HG03469 (cell line): Measurements from ENCODE around the gene YWHAB.

Experiments
- ATAC-seq: cut with Tn5 transposase; IDR thresholded peaks from one replicate; pipeline ENCODE4 v1.9.1; 2021; ENCODE audit warnings: mild to moderate bottlenecking, moderate library complexity, moderate number of reproducible peaks; ENCODE audit not compliant: unreplicated experiment

Gene YWHAB

DNA sequence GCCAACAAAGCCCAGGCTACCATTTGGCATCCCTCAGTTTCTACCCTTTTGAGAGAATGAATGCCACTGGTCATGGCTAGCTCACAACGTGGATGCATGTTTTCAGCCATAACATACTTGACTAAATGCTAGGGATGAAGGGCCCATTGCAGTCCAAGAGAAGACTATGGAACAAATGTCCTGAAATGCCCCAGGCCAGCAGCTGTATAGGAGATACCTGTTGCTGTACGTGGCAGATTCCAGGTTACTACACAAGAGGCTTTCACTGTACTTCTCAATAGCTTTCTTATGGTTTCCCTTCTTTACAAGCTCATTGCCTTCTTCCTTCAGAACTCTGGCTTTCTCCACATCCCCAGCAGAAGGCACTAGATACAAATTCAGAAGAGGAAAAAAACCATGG lies 63.0 kb downstream of the YWHAB start:
- ATAC-seq, result no peak

GRCh38 chr20:44950368-44950767 lies 64.9 kb downstream of the YWHAB start:
- ATAC-seq, result no peak

DNA sequence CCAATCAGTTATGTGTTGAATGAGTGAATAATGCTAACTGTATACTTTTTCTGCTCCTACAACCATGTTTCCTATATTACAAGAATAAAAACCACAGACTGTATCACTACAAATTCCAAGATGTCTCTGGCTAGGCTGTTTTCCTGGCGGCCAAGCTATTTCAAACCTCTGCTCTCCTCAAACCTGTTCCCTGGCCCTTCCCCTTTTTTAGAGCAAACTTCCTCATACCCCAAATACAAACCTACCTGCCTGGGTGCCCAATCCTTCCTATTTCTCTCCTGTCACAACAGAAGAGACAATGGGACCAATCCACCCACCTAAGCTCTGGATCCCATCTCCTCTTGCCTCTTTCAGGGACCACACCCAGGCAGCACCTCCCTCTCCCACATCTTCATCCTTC lies 67.2 kb downstream of the YWHAB start:
- no peak for ATAC-seq

GRCh38 chr20:44954211-44954610 lies 68.7 kb downstream of the YWHAB start:
- ATAC-seq, result no peak

- ATAC-seq, result no peak
These were observed 69.8 kb downstream of the YWHAB start for GRCh38 chr20:44955270-44955669.

DNA sequence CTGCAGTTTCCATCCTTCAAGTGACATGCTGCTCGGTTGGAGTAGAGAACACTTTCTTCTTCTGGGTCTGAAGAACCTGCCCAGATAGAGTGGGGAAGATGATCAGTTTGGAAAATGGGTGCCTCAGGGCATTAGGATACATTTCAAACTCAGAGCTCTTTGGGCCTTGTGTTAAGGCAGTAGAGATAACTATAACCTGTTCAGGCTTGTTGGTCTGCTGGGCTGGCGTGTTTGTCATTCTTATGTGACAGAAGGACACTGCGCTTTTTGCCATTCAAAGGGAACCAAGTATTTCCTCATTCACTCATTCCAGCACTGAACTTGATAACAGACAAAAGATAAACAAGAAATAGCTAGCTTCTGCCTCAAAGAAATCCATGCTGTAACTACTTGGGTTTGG lies 70.9 kb downstream of the YWHAB start:
- ATAC-seq, result no peak
